ENCODE measurements around the gene DYNLRB1. TPM values are rescaled to one million over a fixed set of nuclear protein-coding genes. Genes with fewer than 3 reads are reported as not detected.

DYNLRB1 gene
- total RNA-seq, 1 experiment from 2014 or later = 177 TPM

- Histone ChIP-seq H3K4me1 (ENCODE audit: insufficient read depth, low read length) (peaks cover 37% of the 10 kb centered on the region), H3K79me2 (ENCODE audit: low read length) (no peaks in the 10 kb centered on the region), H3K36me3 (ENCODE audit: low read depth, low read length) (no peaks in the 10 kb centered on the region; the same call in 1 of the 2 replicates), H3K9me3 (ENCODE audit: low read length) (no peaks in the 10 kb centered on the region), H3K27ac (ENCODE audit: low read length) (no peak overlapping the region), H4K20me1 (ENCODE audit: low read length) (no peaks in the 10 kb centered on the region), H3K4me3 (ENCODE audit: low read length) (no peak overlapping the region), H3K27me3 (ENCODE audit: low read length) (no peaks in the 10 kb centered on the region), H3K9me2 (replicated peaks; ENCODE audit: low read length) (no peaks in the 10 kb centered on the region), H3K4me2 (ENCODE audit: low read length) (no peak overlapping the region), H2AFZ (ENCODE audit: low read length) (no peak overlapping the region), H3K9ac (ENCODE audit: low read length) (no peak overlapping the region), H3F3A (ENCODE audit: low read length, unreplicated experiment) (peaks cover 6% of the 10 kb centered on the region)
- TF ChIP-seq CTCF (conservative IDR thresholded peaks at IDR 0.05; ENCODE audit: low read depth, low read length) = no peak
- TF ChIP-seq EZH2phosphoT487 (IDR thresholded peaks at IDR 0.05; ENCODE audit: borderline replicate concordance, low read length) = no peak
- no peak for TF ChIP-seq EZH2 (IDR thresholded peaks at IDR 0.05; ENCODE audit: low read length, unreplicated experiment)
- DNase-seq = no peak
- CTCF ChIA-PET = no interaction called here
- intact Hi-C loops (cut with micrococcal nuclease) = no loop called here
- no TSS peak for BruUV-seq (replicated peaks)
- POLR2A ChIA-PET (ENCODE audit: unreplicated experiment) = interaction anchor here (0.6 kb wide), 1 partner anchor 122 kb away, joined by 5 read pairs; the partner anchor contains the start of gene TP53INP2
- no peak for ATAC-seq
Observed at GRCh38 chr20:34582221-34582620, 66.0 kb downstream of the DYNLRB1 start.

- ChIA-PET POLR2A (ENCODE audit: unreplicated experiment) (no interaction called here), CTCF (no interaction called here)
- ATAC-seq (no peak), DNase-seq (no peak)
- Histone ChIP-seq H3K27me3 (ENCODE audit: low read length) (no peaks in the 10 kb centered on the region), H3K27ac (ENCODE audit: low read length) (no peak overlapping the region), H3K4me1 (ENCODE audit: insufficient read depth, low read length) (peaks cover 37% of the 10 kb centered on the region), H3K36me3 (ENCODE audit: low read depth, low read length) (no peaks in the 10 kb centered on the region; the same call in 1 of the 2 replicates), H3K4me2 (ENCODE audit: low read length) (no peak overlapping the region), H2AFZ (ENCODE audit: low read length) (no peak overlapping the region), H3F3A (ENCODE audit: low read length, unreplicated experiment) (peaks cover 6% of the 10 kb centered on the region), H3K9ac (ENCODE audit: low read length) (no peak overlapping the region), H3K9me2 (replicated peaks; ENCODE audit: low read length) (no peaks in the 10 kb centered on the region), H3K9me3 (ENCODE audit: low read length) (no peaks in the 10 kb centered on the region), H3K79me2 (ENCODE audit: low read length) (no peaks in the 10 kb centered on the region), H4K20me1 (ENCODE audit: low read length) (no peaks in the 10 kb centered on the region), H3K4me3 (ENCODE audit: low read length) (no peak overlapping the region)
- BruUV-seq (replicated peaks) = no TSS peak
- no peak for TF ChIP-seq EZH2 (IDR thresholded peaks at IDR 0.05; ENCODE audit: low read length, unreplicated experiment)
- no peak for TF ChIP-seq EZH2phosphoT487 (IDR thresholded peaks at IDR 0.05; ENCODE audit: borderline replicate concordance, low read length)
- TF ChIP-seq CTCF (conservative IDR thresholded peaks at IDR 0.05; ENCODE audit: low read depth, low read length) = no peak
- intact Hi-C loops (cut with micrococcal nuclease) = no loop called here
Observed at GRCh38 chr20:34582911-34583310, 66.7 kb downstream of the DYNLRB1 start.

- no peak overlapping the region for H2AFZ ChIP-seq (ENCODE audit: low read length)
- no peak overlapping the region for H3K9ac ChIP-seq (ENCODE audit: low read length)
- H3K36me3 ChIP-seq (ENCODE audit: low read depth, low read length) = no peaks in the 10 kb centered on the region; the same call in 1 of the 2 replicates
- H3K79me2 ChIP-seq (ENCODE audit: low read length) = no peaks in the 10 kb centered on the region
- no TSS peak for BruUV-seq (replicated peaks)
- intact Hi-C loops (cut with micrococcal nuclease) = no loop called here
- no peaks in the 10 kb centered on the region for H3K9me3 ChIP-seq (ENCODE audit: low read length)
- CTCF ChIA-PET = no interaction called here
- no peaks in the 10 kb centered on the region for H3K27me3 ChIP-seq (ENCODE audit: low read length)
- POLR2A ChIA-PET (ENCODE audit: unreplicated experiment) = no interaction called here
- H3K4me2 ChIP-seq (ENCODE audit: low read length) = no peak overlapping the region
- no peak for DNase-seq
- no peak overlapping the region for H3K4me3 ChIP-seq (ENCODE audit: low read length)
- H3K9me2 ChIP-seq (replicated peaks; ENCODE audit: low read length) = no peaks in the 10 kb centered on the region
- ATAC-seq = no peak
- H3K27ac ChIP-seq (ENCODE audit: low read length) = no peak overlapping the region
- H4K20me1 ChIP-seq (ENCODE audit: low read length) = no peaks in the 10 kb centered on the region
- peaks cover 33% of the 10 kb centered on the region for H3K4me1 ChIP-seq (ENCODE audit: insufficient read depth, low read length)
- H3F3A ChIP-seq (ENCODE audit: low read length, unreplicated experiment) = peaks cover 6% of the 10 kb centered on the region
- no peak for TF ChIP-seq EZH2phosphoT487 (IDR thresholded peaks at IDR 0.05; ENCODE audit: borderline replicate concordance, low read length)
- no peak for TF ChIP-seq EZH2 (IDR thresholded peaks at IDR 0.05; ENCODE audit: low read length, unreplicated experiment)
- no peak for TF ChIP-seq CTCF (conservative IDR thresholded peaks at IDR 0.05; ENCODE audit: low read depth, low read length)
Observed at GRCh38 chr20:34583544-34583943, 67.3 kb downstream of the DYNLRB1 start.
